GM12873 (cell line): ENCODE data around the gene LENEP.

Experiments used
- TF ChIP-seq, protein P1 (sequence below): IDR thresholded peaks from 2 replicates; pipeline ENCODE4 v1.5.1; 2012; ENCODE audit warnings: low read depth, mild to moderate bottlenecking, moderate library complexity, low read length, control low read depth; ENCODE audit not compliant: insufficient read depth; ENCODE audit errors: missing control alignments

Gene LENEP

DNA sequence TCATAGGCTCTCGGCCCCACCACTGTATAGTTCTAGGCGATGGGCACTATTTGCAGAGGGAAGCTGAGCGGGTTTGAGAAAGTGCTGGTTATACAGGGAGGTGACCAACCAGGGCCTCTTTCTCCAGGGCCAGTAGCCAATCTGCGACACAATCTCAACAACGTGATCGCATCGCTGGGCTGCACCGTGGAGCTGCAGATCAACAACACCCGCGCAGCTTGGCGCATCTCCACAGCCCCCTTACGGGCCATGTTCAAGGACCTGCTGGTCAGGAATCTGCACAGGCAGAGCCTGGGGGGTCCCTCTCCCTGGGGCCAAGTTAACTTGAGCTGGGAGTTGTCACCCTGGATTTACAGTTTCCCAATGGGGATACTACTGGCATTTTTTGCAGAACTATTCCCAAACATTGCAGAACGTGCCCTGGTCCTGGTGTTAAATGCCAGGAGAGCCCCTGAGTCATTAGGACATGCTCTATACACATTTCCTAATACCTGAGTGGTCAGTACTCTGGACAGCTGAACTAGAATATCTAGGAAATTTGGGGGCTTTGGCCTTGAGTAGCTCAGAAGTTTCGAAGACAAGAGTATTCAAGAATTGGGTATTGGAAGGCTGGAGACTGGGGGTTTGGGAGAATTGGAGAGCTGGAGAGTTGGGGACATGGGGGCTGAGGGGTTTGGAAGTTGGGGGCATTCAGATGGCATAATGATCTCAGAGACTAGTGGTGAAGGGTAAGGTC is 47.1 kb downstream of the LENEP start:
- TF ChIP-seq, protein P1, sequence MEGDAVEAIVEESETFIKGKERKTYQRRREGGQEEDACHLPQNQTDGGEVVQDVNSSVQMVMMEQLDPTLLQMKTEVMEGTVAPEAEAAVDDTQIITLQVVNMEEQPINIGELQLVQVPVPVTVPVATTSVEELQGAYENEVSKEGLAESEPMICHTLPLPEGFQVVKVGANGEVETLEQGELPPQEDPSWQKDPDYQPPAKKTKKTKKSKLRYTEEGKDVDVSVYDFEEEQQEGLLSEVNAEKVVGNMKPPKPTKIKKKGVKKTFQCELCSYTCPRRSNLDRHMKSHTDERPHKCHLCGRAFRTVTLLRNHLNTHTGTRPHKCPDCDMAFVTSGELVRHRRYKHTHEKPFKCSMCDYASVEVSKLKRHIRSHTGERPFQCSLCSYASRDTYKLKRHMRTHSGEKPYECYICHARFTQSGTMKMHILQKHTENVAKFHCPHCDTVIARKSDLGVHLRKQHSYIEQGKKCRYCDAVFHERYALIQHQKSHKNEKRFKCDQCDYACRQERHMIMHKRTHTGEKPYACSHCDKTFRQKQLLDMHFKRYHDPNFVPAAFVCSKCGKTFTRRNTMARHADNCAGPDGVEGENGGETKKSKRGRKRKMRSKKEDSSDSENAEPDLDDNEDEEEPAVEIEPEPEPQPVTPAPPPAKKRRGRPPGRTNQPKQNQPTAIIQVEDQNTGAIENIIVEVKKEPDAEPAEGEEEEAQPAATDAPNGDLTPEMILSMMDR, result no peak

DNA sequence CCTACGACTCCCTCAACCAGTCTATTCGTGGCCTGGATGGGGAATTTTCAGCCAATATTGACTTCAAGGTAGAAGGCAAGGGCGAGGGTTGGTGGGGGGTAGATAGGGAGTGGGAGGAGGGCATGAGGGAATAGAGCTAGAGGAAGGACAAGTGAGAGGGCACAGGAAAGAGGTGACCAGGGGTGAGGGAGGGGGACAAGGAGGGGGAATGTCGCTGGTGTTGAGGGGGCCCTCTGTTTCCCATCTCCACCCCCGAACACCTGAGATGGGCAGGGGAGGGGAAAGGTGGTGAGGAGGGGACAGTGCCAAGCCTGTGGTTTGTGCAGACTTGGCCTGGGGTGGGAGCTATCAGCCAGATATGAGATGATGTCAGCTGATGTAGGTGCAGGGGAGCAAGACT is 49.4 kb downstream of the LENEP start:
- TF ChIP-seq, protein P1, result no peak

DNA sequence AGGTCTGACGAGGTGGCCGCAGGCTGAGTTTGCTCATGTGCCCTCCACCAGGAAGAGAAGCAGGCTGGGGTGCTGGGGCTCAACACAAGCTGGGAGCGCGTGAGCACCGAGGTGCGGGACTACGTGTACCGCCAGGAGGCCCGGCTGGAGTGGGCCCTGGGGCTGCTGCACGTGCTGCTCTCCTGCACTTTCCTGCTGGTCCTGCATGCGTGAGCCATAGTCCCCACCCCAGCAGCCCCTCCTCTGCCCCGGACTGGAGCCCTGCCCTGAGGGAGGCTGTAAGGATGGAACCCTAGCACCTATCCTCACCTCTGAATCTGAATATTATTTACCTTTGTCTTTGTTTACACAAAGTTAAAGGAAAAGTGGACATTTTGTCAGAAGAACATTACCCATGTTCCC is 49.9 kb downstream of the LENEP start:
- TF ChIP-seq, protein P1, result no peak

DNA sequence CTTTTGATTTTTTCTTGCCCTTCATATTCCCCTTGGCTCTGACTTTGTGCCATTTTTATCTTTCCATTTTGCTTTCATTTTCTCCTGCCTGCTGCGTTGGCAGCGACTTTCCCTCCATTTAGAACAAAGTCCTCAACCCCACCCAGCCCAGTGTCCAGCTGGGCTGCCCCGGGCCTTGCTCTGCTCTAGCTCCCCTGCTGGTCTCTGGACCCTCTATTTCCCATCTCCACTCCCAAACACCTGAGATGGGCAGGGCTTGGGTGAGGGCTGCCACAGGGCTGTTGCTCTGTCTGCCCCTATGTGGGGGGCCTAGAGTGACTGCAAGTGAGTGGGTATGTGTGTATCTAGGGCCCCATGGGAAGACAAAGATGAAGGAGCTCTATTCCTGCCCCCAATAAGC is 50.4 kb downstream of the LENEP start:
- TF ChIP-seq, protein P1, result no peak
